ENCODE results near the gene TSPAN15.

DNA sequence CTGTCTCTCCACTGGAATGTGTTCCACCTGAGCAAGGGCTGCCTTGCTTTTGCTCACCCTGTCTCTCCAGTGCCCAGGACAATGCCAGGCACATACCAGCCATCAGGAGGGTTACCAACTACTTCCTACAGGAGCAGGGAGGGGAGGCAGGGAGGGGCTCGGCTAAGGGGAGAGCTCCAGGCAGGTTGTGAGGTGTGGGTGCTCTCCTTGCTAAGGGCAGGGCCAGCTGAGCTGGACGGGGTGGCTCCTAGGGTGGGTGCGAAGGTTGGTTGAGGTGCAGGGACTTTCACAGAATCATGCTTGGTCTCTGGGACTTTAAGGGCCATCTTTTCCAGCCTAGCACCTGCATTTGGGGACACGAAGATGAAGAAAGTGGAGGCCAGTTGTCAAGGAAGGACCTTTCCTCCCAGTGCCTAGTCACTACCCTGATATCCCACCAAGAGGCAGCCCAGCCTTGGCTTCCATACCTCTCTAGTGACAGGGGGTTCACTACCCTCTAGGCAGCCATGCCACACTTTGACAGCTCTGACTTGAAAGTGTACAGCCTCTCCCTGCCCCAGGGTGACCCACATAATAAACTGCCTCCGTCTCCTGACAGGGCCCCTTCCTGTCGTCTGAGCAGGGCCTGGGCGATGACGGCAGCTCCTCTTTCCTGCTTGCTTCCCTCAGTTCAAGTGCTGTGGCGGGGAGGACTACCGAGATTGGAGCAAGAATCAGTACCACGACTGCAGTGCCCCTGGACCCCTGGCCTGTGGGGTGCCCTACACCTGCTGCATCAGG is 46.5 kb downstream of the TSPAN15 start:
- TF ChIP-seq, protein P1, sequence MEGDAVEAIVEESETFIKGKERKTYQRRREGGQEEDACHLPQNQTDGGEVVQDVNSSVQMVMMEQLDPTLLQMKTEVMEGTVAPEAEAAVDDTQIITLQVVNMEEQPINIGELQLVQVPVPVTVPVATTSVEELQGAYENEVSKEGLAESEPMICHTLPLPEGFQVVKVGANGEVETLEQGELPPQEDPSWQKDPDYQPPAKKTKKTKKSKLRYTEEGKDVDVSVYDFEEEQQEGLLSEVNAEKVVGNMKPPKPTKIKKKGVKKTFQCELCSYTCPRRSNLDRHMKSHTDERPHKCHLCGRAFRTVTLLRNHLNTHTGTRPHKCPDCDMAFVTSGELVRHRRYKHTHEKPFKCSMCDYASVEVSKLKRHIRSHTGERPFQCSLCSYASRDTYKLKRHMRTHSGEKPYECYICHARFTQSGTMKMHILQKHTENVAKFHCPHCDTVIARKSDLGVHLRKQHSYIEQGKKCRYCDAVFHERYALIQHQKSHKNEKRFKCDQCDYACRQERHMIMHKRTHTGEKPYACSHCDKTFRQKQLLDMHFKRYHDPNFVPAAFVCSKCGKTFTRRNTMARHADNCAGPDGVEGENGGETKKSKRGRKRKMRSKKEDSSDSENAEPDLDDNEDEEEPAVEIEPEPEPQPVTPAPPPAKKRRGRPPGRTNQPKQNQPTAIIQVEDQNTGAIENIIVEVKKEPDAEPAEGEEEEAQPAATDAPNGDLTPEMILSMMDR (IDR thresholded peaks at IDR 0.05; ENCODE audit: borderline replicate concordance, extremely low read depth, low read length, poor library complexity, severe bottlenecking) = no peak
- TF ChIP-seq EZH2 (IDR thresholded peaks at IDR 0.05; ENCODE audit: borderline replicate concordance, low read depth, low read length, severe bottlenecking) = no peak

Measured in DND-41 (cell line).